HEK293 (cell line): ENCODE results near the gene DNMBP.

Source experiments
- GLI4 ChIP-seq: fragments of 450-650 bp; formaldehyde crosslinking; IDR thresholded peaks from 2 replicates; pipeline ENCODE4 v1.5.1; 2016; ENCODE audit warnings: missing biosample characterization, missing genetic modification characterization
- GLIS1 ChIP-seq: fragments of 450-650 bp; formaldehyde crosslinking; IDR thresholded peaks from 2 replicates; pipeline ENCODE4 v1.5.1; 2016; ENCODE audit warnings: missing biosample characterization, missing genetic modification characterization
- GLIS2 ChIP-seq: fragments of 450-650 bp; formaldehyde crosslinking; IDR thresholded peaks from 2 replicates; pipeline ENCODE4 v1.5.1; 2016; ENCODE audit warnings: missing biosample characterization, missing genetic modification characterization
- HIC1 ChIP-seq: fragments of 450-650 bp; formaldehyde crosslinking; IDR thresholded peaks from 2 replicates; pipeline ENCODE4 v1.5.1; 2016; ENCODE audit warnings: missing biosample characterization, missing genetic modification characterization
- PATZ1 ChIP-seq: fragments of 450-650 bp; formaldehyde crosslinking; IDR thresholded peaks from 2 replicates; pipeline ENCODE4 v1.5.1; 2016; ENCODE audit warnings: missing biosample characterization, missing genetic modification characterization
- PRDM1 ChIP-seq: fragments of 450-650 bp; formaldehyde crosslinking; IDR thresholded peaks from 2 replicates; pipeline ENCODE4; 2016; ENCODE audit warnings: missing biosample characterization, missing genetic modification characterization
- REST ChIP-seq: fragments of 450-650 bp; formaldehyde crosslinking; IDR thresholded peaks from 2 replicates; pipeline ENCODE4 v1.5.1; 2016; ENCODE audit warnings: missing biosample characterization, missing genetic modification characterization
- SP7 ChIP-seq: fragments of 450-650 bp; formaldehyde crosslinking; IDR thresholded peaks from 2 replicates; pipeline ENCODE4 v1.5.1; 2016; ENCODE audit warnings: missing biosample characterization, missing genetic modification characterization
- TRIM28 ChIP-seq: IDR thresholded peaks from 2 replicates; pipeline ENCODE4 v1.6.1; 2011; ENCODE audit warnings: low read length, control low read depth, borderline replicate concordance
- TSHZ1 ChIP-seq: fragments of 450-650 bp; formaldehyde crosslinking; IDR thresholded peaks from 2 replicates; pipeline ENCODE4 v1.5.1; 2016; ENCODE audit warnings: missing biosample characterization, missing genetic modification characterization, borderline replicate concordance
- ZBTB49 ChIP-seq: fragments of 450-650 bp; formaldehyde crosslinking; IDR thresholded peaks from 2 replicates; pipeline ENCODE4 v1.5.1; 2016; ENCODE audit warnings: missing biosample characterization, missing genetic modification characterization, low read depth
- ZFHX2 ChIP-seq: fragments of 450-650 bp; formaldehyde crosslinking; conservative IDR thresholded peaks from 2 replicates; pipeline ENCODE4 v1.5.1; 2016; ENCODE audit warnings: missing biosample characterization, missing genetic modification characterization
- ZNF112 ChIP-seq: fragments of 450-650 bp; formaldehyde crosslinking; IDR thresholded peaks from 2 replicates; pipeline ENCODE4 v1.5.0; 2017; ENCODE audit warnings: missing biosample characterization, missing genetic modification characterization
- ZNF121 ChIP-seq: fragments of 450-650 bp; formaldehyde crosslinking; IDR thresholded peaks from 2 replicates; pipeline ENCODE4 v1.5.1; 2016; ENCODE audit warnings: missing biosample characterization, missing genetic modification characterization
- ZNF148 ChIP-seq: fragments of 450-650 bp; formaldehyde crosslinking; IDR thresholded peaks from 2 replicates; pipeline ENCODE4 v1.5.0; 2017; ENCODE audit warnings: missing biosample characterization, missing genetic modification characterization, borderline replicate concordance
- ZNF16 ChIP-seq: fragments of 450-650 bp; formaldehyde crosslinking; IDR thresholded peaks from 2 replicates; pipeline ENCODE4 v1.5.1; 2016; ENCODE audit warnings: low read depth, missing biosample characterization, missing genetic modification characterization
- ZNF184 ChIP-seq: fragments of 450-650 bp; IDR thresholded peaks from 2 replicates; pipeline ENCODE4 v1.5.1; 2018; ENCODE audit warnings: missing biosample characterization, mild to moderate bottlenecking, missing genetic modification characterization
- ZNF239 ChIP-seq: fragments of 450-650 bp; formaldehyde crosslinking; IDR thresholded peaks from 2 replicates; pipeline ENCODE4 v1.5.1; 2016; ENCODE audit warnings: missing biosample characterization, missing genetic modification characterization
- ZNF24 ChIP-seq: fragments of 450-650 bp; formaldehyde crosslinking; IDR thresholded peaks from 2 replicates; pipeline ENCODE4 v1.5.1; 2016; ENCODE audit warnings: missing biosample characterization, missing genetic modification characterization
- ZNF366 ChIP-seq: fragments of 450-650 bp; formaldehyde crosslinking; conservative IDR thresholded peaks from 2 replicates; pipeline ENCODE4 v1.5.1; 2016; ENCODE audit warnings: missing biosample characterization, missing genetic modification characterization
- ZSCAN30 ChIP-seq: fragments of 450-650 bp; IDR thresholded peaks from 2 replicates; pipeline ENCODE4 v1.5.1; 2018; ENCODE audit warnings: missing biosample characterization, mild to moderate bottlenecking, missing genetic modification characterization, moderate library complexity

Gene DNMBP

GRCh38 chr10:100006243-100006886, 3.4 kb downstream of the DNMBP start (continued):
- TF ChIP-seq TSHZ1 (tag by site-specific recombination) (no peak), REST (tag by site-specific recombination) (no peak), ZNF366 (tag by site-specific recombination) (0 out of 2 replicates have a peak, but pooled peaks have one; percentile 34), ZNF148 (tag by site-specific recombination) (no peak), GLI4 (tag by site-specific recombination) (0 out of 2 replicates have a peak, but pooled peaks have one; percentile 14), ZNF24 (tag by site-specific recombination) (no peak), ZBTB49 (no peak), ZNF16 (tag by site-specific recombination) (no peak), ZSCAN30 (tag by site-specific recombination) (no peak), ZNF112 (tag by site-specific recombination) (no peak), PATZ1 (tag by site-specific recombination) (no peak), HIC1 (tag by site-specific recombination) (no peak), GLIS1 (tag by site-specific recombination) (peak; percentile 58), PRDM1 (no peak), ZFHX2 (tag by site-specific recombination) (peak; percentile 58), ZNF121 (tag by site-specific recombination) (no peak), ZNF239 (tag by site-specific recombination) (no peak), TRIM28 (peak; percentile 41; the same call in 1 of the 2 replicates), SP7 (tag by site-specific recombination) (peak; percentile 79; the same call in 1 of the 2 replicates), ZNF184 (tag by site-specific recombination) (peak; percentile 33; the same call in 1 of the 2 replicates), GLIS2 (tag by site-specific recombination) (no peak)
